Measurements from ENCODE around the gene RNF169. TPM values are rescaled to one million over a fixed set of nuclear protein-coding genes. Genes with fewer than 3 reads are reported as not detected.
A peak's percentile ranks its signal among the peaks of the same experiment; 100 is the strongest.

RNF169 gene
- total and polyA plus RNA-seq, 2 of the 13 experiments (the other 11 are each of a cell fraction or from before 2014, with no cell fraction given): 5.3 to 14.2 TPM

GRCh38 chr11:74748211-74749126, at the start of gene RNF169 (continued):
- TF ChIP-seq PCBP1 (IDR thresholded peaks at IDR 0.05; ENCODE audit: borderline replicate concordance, low read depth, low read length): no peak
- TF ChIP-seq MEIS2 (CRISPR knock-in tag; IDR thresholded peaks at IDR 0.05): no peak; the same call in 1 of the 2 replicates
- TF ChIP-seq TRAFD1 (CRISPR knock-in tag; IDR thresholded peaks at IDR 0.05; ENCODE audit: borderline replicate concordance): 0 out of 2 replicates have a peak, but pooled peaks have one; percentile 5
- 0 out of 2 replicates have a peak, but pooled peaks have one; percentile 15 for TF ChIP-seq KMT2B (CRISPR knock-in tag; IDR thresholded peaks at IDR 0.05)
- no peak for TF ChIP-seq HDAC1 (CRISPR knock-in tag; IDR thresholded peaks at IDR 0.05)
- peak; percentile 41; the same call in 1 of the 2 replicates for TF ChIP-seq NFRKB (IDR thresholded peaks at IDR 0.05)
- TF ChIP-seq POLR2G (IDR thresholded peaks at IDR 0.05; ENCODE audit: low read depth, low read length): peak; percentile 88
- TF ChIP-seq UBTF (CRISPR knock-in tag; IDR thresholded peaks at IDR 0.05): peak; percentile 53; the same call in 1 of the 2 replicates
- no peak for TF ChIP-seq HDAC6 (IDR thresholded peaks at IDR 0.05; ENCODE audit: low read depth, low read length)
- 0 out of 2 replicates have a peak, but pooled peaks have one; percentile 13 for TF ChIP-seq NFYC (CRISPR knock-in tag; IDR thresholded peaks at IDR 0.05)
- 0 out of 2 replicates have a peak, but pooled peaks have one; percentile 26 for TF ChIP-seq ETV5 (CRISPR knock-in tag; IDR thresholded peaks at IDR 0.05; ENCODE audit: borderline replicate concordance)
- TF ChIP-seq RCOR2 (CRISPR knock-in tag; IDR thresholded peaks at IDR 0.05): no peak
- peak; percentile 60; the same call in 1 of the 2 replicates for TF ChIP-seq ZNF687 (CRISPR knock-in tag; IDR thresholded peaks at IDR 0.05)
- TF ChIP-seq ZNF430 (CRISPR knock-in tag; IDR thresholded peaks at IDR 0.05): peak; percentile 22; the same call in 1 of the 2 replicates
- 0 out of 2 replicates have a peak, but pooled peaks have one; percentile 7 for TF ChIP-seq ZNF503 (CRISPR knock-in tag; IDR thresholded peaks at IDR 0.05)

Data from HepG2 (cell line).